Suprapubic skin (tissue), 4 donors: ENCODE measurements around the gene ARMCX2. TPM values are rescaled to one million over a fixed set of nuclear protein-coding genes. Genes with fewer than 3 reads are reported as not detected.
A peak's percentile ranks its signal among the peaks of the same experiment; 100 is the strongest.
"Not testable (repeated sequence)": the region's sequence is repeated elsewhere in the genome, so short reads cannot be mapped to it uniquely, and the experiment has no call there.

ENCODE experiments used
- DNase-seq, 2 donors: peaks; one replicate each; pipeline ENCODE4 v3.0.0-alpha.2; 2019; ENCODE audit warnings: low spot score in 2 of 2
- H3K27ac ChIP-seq: fragments of 200-600 bp; sonication (generic); one replicate; pipeline ENCODE4 v1.5.1; 2019
- H3K27me3 ChIP-seq: fragments of 200-600 bp; sonication (generic); one replicate; pipeline ENCODE4 v1.5.1; 2019
- H3K36me3 ChIP-seq: fragments of 200-600 bp; sonication (generic); one replicate; pipeline ENCODE4 v1.5.1; 2019
- H3K4me1 ChIP-seq: fragments of 200-600 bp; sonication (generic); one replicate; pipeline ENCODE4 v1.5.1; 2019
- H3K4me3 ChIP-seq: fragments of 200-600 bp; sonication (generic); one replicate; pipeline ENCODE4 v1.5.1; 2019; ENCODE audit warnings: mild to moderate bottlenecking
- H3K9me3 ChIP-seq: fragments of 200-600 bp; sonication (generic); one replicate; pipeline ENCODE4 v1.5.1; 2019
- EP300 ChIP-seq: sonication (generic); formaldehyde crosslinking; IDR thresholded peaks from one replicate; pipeline ENCODE4 v1.6.1; 2017; ENCODE audit warnings: antibody characterized with exemption
- POLR2A ChIP-seq, 2 donors: fragments of 450-650 bp; IDR thresholded peaks; one replicate each; pipeline ENCODE4 v1.6.1; 2017; ENCODE audit warnings: antibody characterized with exemption in 2 of 2, mild to moderate bottlenecking in 2 of 2, moderate library complexity in 2 of 2
- POLR2AphosphoS5 ChIP-seq, 3 donors: sonication (generic); formaldehyde crosslinking; IDR thresholded peaks; one replicate each; pipeline ENCODE4 v1.6.1; 2017; ENCODE audit warnings: antibody characterized with exemption in 3 of 3
- WGBS: methylation state at CpG from one replicate; pipeline ENCODE4 v1.1.5; 2018; 5-methylcytosine and 5-hydroxymethylcytosine counted together
- total RNA-seq, 4 donors: library from RNA; depleted of rRNA; stranded (reverse); fragments of >200 nt; gene quantifications; one replicate each; pipeline ENCODE4 v1.1.0, GENCODE V29; 2016
- TF ChIP-seq, protein P1 (sequence below), 2 donors: fragments of 200-600 bp in 1 of 2; fragments of 450-650 bp in 1 of 2; sonication (generic) in 1 of 2; IDR thresholded peaks; one replicate each; pipeline ENCODE4 v1.5.1; 2016 to 2019; ENCODE audit warnings: antibody characterized with exemption in 2 of 2, mild to moderate bottlenecking in 1 of 2, moderate library complexity in 1 of 2

Gene ARMCX2
- total RNA-seq, 4 donors from 2014 or later, result 5.7 to 12.1 (median 8.8) TPM

DNA sequence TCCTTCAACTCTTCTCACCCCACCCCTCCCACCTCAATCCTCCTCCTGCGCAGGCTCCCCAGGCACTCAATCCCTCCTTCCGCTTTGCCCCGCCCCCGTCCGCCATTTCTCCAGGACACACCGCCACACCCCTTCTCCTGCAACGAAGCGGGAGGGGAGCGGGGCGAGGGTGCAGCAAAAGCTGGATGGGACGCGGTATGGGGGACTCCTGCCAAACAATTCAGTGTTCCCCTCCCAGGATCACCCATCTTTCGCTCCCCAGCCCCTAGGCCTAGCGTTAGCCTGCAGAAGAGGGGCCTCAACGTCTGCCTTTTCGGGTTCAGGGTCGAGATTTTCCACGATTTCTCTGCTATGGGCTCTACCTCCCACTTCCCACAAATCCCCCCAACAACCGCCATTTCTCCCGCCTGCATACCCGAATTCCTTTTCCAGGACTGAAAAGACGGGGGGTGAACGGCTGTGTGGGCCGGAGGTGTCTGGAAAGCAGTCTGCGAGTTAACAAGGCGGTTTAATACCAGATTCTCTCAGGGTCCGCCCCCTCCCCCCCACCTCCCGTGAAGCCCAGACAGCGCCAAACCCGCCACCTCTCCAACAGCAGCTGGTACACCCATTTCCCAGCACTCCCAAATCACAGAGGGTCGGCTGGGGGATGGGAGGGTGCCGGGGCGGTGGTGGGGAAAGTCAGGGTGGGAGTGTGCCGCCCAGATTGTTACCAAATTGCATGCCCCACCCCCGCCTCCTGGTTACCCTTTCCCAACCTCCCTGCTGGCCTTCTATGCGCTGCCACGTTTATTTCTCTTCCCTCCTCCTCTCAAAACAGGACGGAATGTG, 774 bp downstream of the ARMCX2 start:
- WGBS, result 29% methylated on average over 36 of the region's 38 CpGs
- TF ChIP-seq POLR2A (IDR thresholded peaks at IDR 0.05) (no peak), POLR2AphosphoS5 (IDR thresholded peaks at IDR 0.05) (no peak), EP300 (no peak)
- TF ChIP-seq, protein P1, sequence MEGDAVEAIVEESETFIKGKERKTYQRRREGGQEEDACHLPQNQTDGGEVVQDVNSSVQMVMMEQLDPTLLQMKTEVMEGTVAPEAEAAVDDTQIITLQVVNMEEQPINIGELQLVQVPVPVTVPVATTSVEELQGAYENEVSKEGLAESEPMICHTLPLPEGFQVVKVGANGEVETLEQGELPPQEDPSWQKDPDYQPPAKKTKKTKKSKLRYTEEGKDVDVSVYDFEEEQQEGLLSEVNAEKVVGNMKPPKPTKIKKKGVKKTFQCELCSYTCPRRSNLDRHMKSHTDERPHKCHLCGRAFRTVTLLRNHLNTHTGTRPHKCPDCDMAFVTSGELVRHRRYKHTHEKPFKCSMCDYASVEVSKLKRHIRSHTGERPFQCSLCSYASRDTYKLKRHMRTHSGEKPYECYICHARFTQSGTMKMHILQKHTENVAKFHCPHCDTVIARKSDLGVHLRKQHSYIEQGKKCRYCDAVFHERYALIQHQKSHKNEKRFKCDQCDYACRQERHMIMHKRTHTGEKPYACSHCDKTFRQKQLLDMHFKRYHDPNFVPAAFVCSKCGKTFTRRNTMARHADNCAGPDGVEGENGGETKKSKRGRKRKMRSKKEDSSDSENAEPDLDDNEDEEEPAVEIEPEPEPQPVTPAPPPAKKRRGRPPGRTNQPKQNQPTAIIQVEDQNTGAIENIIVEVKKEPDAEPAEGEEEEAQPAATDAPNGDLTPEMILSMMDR (IDR thresholded peaks at IDR 0.05), result no peak
- Histone ChIP-seq H3K4me3 (peak overlapping the region; percentile 56), H3K36me3 (no peaks in the 10 kb centered on the region), H3K4me1 (peaks cover 8% of the 10 kb centered on the region), H3K27ac (peak overlapping the region; percentile 41), H3K27me3 (no peaks in the 10 kb centered on the region), H3K9me3 (no peaks in the 10 kb centered on the region)
- DNase-seq, result peak; percentile 80 to 82

DNA sequence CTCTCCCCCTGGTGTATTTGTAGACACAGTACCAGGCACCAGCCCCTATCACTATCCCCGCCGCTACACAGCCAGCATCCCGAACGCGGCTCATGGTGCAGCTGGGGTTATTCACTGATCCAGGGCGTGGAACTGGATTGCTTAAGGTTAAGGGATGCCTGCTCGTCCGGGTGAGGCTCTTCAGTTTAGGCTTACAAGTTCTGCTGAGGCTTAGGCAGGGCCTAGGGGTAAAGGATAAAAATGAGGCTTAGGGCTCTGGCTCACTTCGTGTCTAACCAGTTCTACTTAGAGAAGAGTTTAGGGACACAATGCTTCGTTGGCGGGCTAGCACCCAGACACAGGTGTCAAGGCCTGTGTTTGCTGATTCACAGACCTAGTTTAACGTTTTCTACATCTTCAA, 2.2 kb downstream of the ARMCX2 start:
- Histone ChIP-seq H3K4me1 (peaks cover 8% of the 10 kb centered on the region), H3K4me3 (no peak overlapping the region)
- 82% methylated on average over 12 of the region's 12 CpGs for WGBS

DNA sequence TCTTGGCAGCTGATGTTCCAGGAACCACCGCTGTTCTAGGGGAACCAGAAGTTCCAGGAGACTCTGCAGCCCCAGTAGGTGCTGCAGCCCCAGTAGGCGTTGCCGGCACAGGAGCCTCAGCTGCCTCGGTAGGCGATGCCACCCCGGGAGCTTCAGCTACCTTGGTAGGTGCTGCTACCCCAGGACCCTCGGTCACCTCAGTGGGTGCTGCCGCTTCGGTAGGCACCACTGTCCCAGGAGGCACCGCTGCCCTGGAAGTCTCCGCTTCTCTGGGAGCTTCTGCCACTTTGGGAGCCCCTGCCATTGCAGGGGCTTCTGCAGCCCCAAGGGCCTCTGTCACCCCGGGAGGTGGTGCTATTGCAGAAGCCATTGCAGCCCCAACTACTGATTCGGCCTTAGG, 2.8 kb downstream of the ARMCX2 start:
- 86% methylated on average over 13 of the region's 13 CpGs for WGBS
- TF ChIP-seq, protein P1 (IDR thresholded peaks at IDR 0.05), result no peak
- TF ChIP-seq POLR2AphosphoS5 (IDR thresholded peaks at IDR 0.05), result no peak
- TF ChIP-seq EP300, result no peak
- TF ChIP-seq POLR2A (IDR thresholded peaks at IDR 0.05), result no peak
- H3K4me3 ChIP-seq, result no peak overlapping the region
- H3K4me1 ChIP-seq, result peaks cover 8% of the 10 kb centered on the region
- DNase-seq, result no peak
- no peaks in the 10 kb centered on the region for H3K9me3 ChIP-seq
- no peak overlapping the region for H3K27ac ChIP-seq
- no peaks in the 10 kb centered on the region for H3K36me3 ChIP-seq
- H3K27me3 ChIP-seq, result no peaks in the 10 kb centered on the region

More for the DNA sequence above, 2.2 kb downstream of the ARMCX2 start:
- TF ChIP-seq POLR2A (IDR thresholded peaks at IDR 0.05), result no peak
- no peak for TF ChIP-seq POLR2AphosphoS5 (IDR thresholded peaks at IDR 0.05)
- TF ChIP-seq EP300, result no peak
- TF ChIP-seq, protein P1 (IDR thresholded peaks at IDR 0.05), result no peak
- Histone ChIP-seq H3K27me3 (no peaks in the 10 kb centered on the region), H3K27ac (no peak overlapping the region), H3K36me3 (no peaks in the 10 kb centered on the region), H3K9me3 (no peaks in the 10 kb centered on the region)
- DNase-seq, result no peak

DNA sequence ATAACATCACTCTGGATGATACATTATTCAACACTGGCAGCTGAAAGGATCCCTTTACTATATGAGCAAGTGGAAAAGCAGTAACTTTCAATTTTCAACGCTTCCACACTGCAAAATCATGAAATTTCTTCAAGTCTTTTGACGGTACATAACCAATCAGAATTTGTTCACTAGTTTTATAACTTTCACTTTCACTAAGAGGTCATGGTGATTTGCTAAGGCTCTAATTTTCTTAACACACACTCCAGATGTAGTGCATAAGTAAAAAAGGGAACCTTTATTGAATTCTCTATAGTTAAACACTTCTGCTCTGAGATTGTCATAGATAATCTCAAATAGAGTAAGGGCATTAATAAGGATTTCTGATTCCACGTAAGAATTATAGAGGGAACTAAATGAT, 4.1 kb downstream of the ARMCX2 start:
- peaks cover 8% of the 10 kb centered on the region for H3K4me1 ChIP-seq
- H3K9me3 ChIP-seq, result no peaks in the 10 kb centered on the region
- DNase-seq, result no peak
- WGBS, result 64% methylated on average over 3 of the region's 3 CpGs
- no peak overlapping the region for H3K27ac ChIP-seq
- no peak overlapping the region for H3K4me3 ChIP-seq
- TF ChIP-seq POLR2AphosphoS5 (IDR thresholded peaks at IDR 0.05) (no peak), POLR2A (IDR thresholded peaks at IDR 0.05) (no peak), EP300 (no peak)
- TF ChIP-seq, protein P1 (IDR thresholded peaks at IDR 0.05), result no peak
- H3K27me3 ChIP-seq, result no peaks in the 10 kb centered on the region
- no peaks in the 10 kb centered on the region for H3K36me3 ChIP-seq

DNA sequence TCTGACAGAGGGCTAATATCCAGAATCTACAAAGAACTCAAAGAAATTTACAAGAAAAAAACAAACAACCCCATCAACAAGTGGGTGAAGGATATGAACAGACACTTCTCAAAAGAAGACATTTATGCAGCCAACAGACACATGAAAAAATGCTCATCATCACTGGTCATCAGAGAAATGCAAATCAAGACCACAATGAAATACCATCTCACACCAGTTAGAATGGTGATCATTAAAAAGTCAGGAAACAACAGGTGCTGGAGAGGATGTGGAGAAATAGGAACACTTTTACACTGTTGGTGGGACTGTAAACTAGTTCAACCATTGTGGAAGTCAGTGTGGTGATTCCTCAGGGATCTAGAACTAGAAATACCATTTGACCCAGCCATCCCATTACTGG, 11.9 kb downstream of the ARMCX2 start:
- H3K27me3 ChIP-seq, H3K4me1 ChIP-seq, H3K4me3 ChIP-seq, H3K9me3 ChIP-seq, H3K36me3 ChIP-seq, H3K27ac ChIP-seq, DNase-seq: not testable (repeated sequence)
